ENCODE data around the gene ZNF614. TPM values are rescaled to one million over a fixed set of nuclear protein-coding genes. Genes with fewer than 3 reads are reported as not detected.

The ZNF614 gene
- total RNA-seq: 8.6 and 12.0 TPM in 2 replicates

DNA sequence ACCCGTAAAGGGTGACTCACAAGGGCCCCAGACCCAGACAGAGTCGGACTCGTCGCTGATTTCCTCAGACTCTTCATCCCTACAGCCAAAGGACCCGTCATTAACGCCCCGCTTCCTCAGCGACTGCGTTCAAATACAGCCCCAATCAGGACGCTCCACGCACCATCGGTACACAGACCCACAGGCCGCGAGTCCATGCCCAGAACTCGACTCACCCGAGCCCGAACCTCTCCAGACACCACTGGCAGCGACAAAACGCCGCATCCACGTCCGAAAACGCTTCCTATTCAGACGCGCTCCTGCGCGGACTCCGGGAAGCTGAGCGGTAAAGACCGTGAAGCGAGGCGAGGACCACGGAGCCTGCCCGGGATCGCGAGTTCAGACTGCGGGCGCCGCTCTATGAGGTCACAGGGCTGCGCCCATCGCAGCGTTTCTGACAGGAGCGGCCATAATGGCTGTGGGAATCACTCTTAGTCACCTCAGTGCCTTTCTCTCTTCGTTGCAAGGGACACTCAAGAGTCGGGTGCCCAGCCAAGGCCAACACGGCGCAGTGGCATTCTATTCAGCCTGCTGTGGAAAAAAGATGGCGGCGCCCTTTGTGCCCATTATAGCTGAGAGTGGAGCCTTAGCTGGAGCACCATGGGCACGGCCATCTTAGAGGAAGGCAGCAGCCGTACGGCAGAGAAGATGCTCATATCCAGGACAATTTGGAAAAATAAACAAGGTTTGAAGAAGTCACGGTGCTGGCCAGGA, at the start of gene ZNF614:
ZNF614 (minus strand) TSS at position 353 of the 753 bp plus-strand sequence. CDS start 2,634 bp downstream, outside the sequence.

GRCh38 chr19:52048555-52049501, 20.6 kb upstream of the ZNF614 start, which contains the start of gene ZNF432:
Gene ZNF432, minus strand, starts transcription at chr19:52048838. Its CDS starts 1,970 bp downstream, at chr19:52046868.

DNA sequence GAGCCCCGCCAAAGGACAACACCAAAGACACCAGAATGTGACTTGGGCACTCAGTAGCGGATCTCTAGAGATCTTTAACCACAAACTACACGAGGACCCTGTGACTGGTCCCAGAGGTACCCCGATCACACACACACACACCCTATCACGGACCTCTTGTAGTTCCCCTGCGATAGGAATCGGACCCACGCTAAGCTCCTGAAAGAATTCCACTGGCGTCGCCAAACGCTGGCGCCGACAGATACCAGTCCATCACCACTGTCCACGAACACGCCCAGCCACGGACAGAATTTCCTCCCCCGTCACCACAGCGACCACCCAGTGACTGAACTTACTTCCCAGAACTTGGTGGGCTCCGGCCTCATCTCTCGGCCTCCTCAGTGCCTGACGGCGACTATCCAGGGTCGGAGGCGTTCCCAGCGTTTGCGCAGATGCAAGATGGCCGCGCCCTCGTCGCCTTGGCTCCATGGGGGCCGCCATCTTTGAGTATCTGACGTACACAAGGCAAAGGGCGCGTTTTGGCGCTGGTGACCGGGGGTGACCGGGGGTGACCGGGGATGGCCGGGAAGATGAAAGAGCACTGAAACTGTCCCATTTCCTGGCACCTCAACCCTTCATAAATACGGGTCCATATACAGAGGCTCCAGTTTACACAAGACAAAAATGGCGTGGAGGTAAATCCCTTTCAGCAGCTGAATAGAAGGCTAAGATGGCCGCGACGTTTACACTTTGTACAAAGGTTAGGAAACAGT, 20.2 kb downstream of the ZNF614 start, which contains the start of gene ZNF615:
ZNF615 (minus strand) TSS at position 406 of the 752 bp plus-strand sequence. CDS start 4,500 bp downstream, outside the sequence.

DNA sequence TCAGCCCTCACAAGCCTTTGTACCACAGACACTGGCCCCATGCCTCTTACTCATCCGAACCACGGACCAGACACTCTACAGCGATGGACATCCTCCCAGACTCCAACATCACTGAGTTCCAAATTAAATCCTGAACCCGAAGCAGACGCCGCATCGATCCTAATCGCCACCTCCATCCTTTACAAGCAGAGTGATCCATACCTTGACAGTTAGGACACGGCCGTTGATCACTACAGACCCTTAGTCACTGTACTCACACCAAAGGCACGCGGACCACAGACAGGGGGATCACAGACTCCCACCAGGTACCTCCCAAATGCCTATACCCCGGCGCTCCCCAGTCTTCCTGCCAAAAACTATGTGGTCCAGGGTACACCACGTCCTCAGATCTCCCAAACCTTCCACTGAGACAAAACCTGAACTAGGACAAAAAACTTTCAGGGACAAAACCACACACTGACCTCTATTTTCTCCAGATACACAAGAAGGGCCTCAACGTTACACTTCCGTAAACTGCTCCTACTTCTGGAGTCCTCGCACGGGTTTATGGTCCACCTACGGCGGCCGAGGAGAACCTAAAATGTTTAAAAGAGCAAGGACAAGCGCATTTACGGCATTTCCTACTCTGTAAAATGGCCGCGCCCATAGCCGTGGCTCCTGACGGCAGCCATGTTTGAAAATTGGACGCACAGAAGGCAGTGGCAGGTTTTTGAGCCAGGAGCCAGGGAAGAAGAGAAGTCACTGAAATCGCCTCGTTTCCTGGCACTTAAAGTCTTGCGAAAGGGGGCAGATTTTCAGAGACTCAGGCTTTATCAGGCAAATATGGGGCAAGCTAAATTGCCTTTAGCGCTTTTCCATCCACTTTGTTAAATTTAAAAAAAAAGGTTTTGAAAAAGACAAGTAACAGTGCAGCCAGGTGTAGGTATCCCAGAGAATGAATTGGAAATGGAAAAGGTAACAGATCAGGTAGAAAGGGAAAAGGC, 41.6 kb downstream of the ZNF614 start, which contains the start of gene ZNF350:
ZNF350 (minus strand) TSS at position 532 of the 983 bp plus-strand sequence. CDS start 12,480 bp downstream, outside the sequence.

Other genes starting within 250 kb of the ZNF614 start
- not detected in 2 replicates for gene FPR3, start 233.2 kb downstream of the ZNF614 start, total RNA-seq
- gene ZNF577, start 140.4 kb downstream of the ZNF614 start, total RNA-seq: 4.0 and 7.2 TPM in 2 replicates
- gene ZNF649, start 123.4 kb downstream of the ZNF614 start, total RNA-seq: 5.7 and 5.9 TPM in 2 replicates
- 4.9 and 6.1 TPM in 2 replicates for gene ZNF613, start 100.9 kb downstream of the ZNF614 start, total RNA-seq
- 9.3 and 10.7 TPM in 2 replicates for gene ZNF350, start 41.5 kb downstream of the ZNF614 start, total RNA-seq
- 10.4 and 13.5 TPM in 2 replicates for gene ZNF615, start 20.2 kb downstream of the ZNF614 start, total RNA-seq
- gene ZNF432, start 20.5 kb upstream of the ZNF614 start, total RNA-seq: 10.3 and 11.4 TPM in 2 replicates
- gene ZNF841, start 67.4 kb upstream of the ZNF614 start, total RNA-seq: 20.9 and 30.6 TPM in 2 replicates
- gene ZNF616, start 111.6 kb upstream of the ZNF614 start, total RNA-seq: 9.1 and 11.4 TPM in 2 replicates
- 4.2 and 7.9 TPM in 2 replicates for gene ZNF836, start 143.2 kb upstream of the ZNF614 start, total RNA-seq
- gene PPP2R1A, start 161.7 kb upstream of the ZNF614 start, total RNA-seq: 178 and 179 TPM in 2 replicates
- 11.4 and 14.2 TPM in 2 replicates for gene ZNF766, start 241.2 kb upstream of the ZNF614 start, total RNA-seq